ENCODE measurements around the gene TTYH2.

Gene TTYH2

GRCh38 chr17:74216505-74216904, 3.1 kb downstream of the TTYH2 start:
- no peak overlapping the region for H3K4me3 ChIP-seq (ENCODE audit: low read depth, low read length)
- DNase-seq (ENCODE audit: low read depth) = no peak
- TF ChIP-seq, protein P1, sequence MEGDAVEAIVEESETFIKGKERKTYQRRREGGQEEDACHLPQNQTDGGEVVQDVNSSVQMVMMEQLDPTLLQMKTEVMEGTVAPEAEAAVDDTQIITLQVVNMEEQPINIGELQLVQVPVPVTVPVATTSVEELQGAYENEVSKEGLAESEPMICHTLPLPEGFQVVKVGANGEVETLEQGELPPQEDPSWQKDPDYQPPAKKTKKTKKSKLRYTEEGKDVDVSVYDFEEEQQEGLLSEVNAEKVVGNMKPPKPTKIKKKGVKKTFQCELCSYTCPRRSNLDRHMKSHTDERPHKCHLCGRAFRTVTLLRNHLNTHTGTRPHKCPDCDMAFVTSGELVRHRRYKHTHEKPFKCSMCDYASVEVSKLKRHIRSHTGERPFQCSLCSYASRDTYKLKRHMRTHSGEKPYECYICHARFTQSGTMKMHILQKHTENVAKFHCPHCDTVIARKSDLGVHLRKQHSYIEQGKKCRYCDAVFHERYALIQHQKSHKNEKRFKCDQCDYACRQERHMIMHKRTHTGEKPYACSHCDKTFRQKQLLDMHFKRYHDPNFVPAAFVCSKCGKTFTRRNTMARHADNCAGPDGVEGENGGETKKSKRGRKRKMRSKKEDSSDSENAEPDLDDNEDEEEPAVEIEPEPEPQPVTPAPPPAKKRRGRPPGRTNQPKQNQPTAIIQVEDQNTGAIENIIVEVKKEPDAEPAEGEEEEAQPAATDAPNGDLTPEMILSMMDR (IDR thresholded peaks at IDR 0.05; ENCODE audit: low read depth, low read length) = no peak
- TF ChIP-seq MAX (IDR thresholded peaks at IDR 0.05; ENCODE audit: low read depth, low read length) = no peak
- no peak for TF ChIP-seq POLR2A (IDR thresholded peaks at IDR 0.05; ENCODE audit: extremely low read depth, insufficient read length)
- TF ChIP-seq MYC (IDR thresholded peaks at IDR 0.05; ENCODE audit: low read depth, low read length) = no peak

- DNase-seq (ENCODE audit: low read depth) = peak; percentile 25
These were observed 3.8 kb downstream of the TTYH2 start for GRCh38 chr17:74217037-74217730.

DNA sequence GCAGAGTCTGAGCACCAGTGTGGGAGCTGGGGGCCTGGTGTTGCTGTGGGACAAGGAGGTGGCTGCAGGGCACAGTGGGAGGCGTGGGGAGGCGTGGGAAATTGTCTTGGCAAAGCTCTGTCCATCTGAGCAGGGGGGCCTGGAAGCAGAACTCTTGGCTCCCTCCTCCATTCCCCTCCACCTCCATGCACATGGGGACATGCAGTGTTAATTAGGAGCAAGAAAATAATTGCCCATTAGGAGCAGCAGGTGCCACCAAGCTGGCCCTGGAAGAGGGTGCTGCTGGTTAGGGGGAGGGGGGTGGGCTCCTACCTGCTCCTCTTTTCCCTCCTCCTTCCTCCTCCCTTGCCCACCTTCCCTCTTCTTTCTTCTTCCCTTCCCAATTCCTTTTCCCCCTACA, 4.5 kb downstream of the TTYH2 start:
- no peak overlapping the region for H3K4me3 ChIP-seq (ENCODE audit: low read depth, low read length)
- no peak for DNase-seq (ENCODE audit: low read depth)
- TF ChIP-seq, protein P1 (IDR thresholded peaks at IDR 0.05; ENCODE audit: low read depth, low read length) = no peak
- TF ChIP-seq MAX (IDR thresholded peaks at IDR 0.05; ENCODE audit: low read depth, low read length) (no peak), POLR2A (IDR thresholded peaks at IDR 0.05; ENCODE audit: extremely low read depth, insufficient read length) (no peak), MYC (IDR thresholded peaks at IDR 0.05; ENCODE audit: low read depth, low read length) (no peak)

More at GRCh38 chr17:74217037-74217730, 3.8 kb downstream of the TTYH2 start:
- TF ChIP-seq MAX (IDR thresholded peaks at IDR 0.05; ENCODE audit: low read depth, low read length) (peak; percentile 39), MYC (IDR thresholded peaks at IDR 0.05; ENCODE audit: low read depth, low read length) (no peak), POLR2A (IDR thresholded peaks at IDR 0.05; ENCODE audit: extremely low read depth, insufficient read length) (no peak)
- TF ChIP-seq, protein P1 (IDR thresholded peaks at IDR 0.05; ENCODE audit: low read depth, low read length) = no peak
- no peak overlapping the region for H3K4me3 ChIP-seq (ENCODE audit: low read depth, low read length)

- DNase-seq (ENCODE audit: low read depth) = no peak
- no peak overlapping the region for H3K4me3 ChIP-seq (ENCODE audit: low read depth, low read length)
- TF ChIP-seq POLR2A (IDR thresholded peaks at IDR 0.05; ENCODE audit: extremely low read depth, insufficient read length) (no peak), MYC (IDR thresholded peaks at IDR 0.05; ENCODE audit: low read depth, low read length) (no peak), MAX (IDR thresholded peaks at IDR 0.05; ENCODE audit: low read depth, low read length) (no peak)
- TF ChIP-seq, protein P1 (IDR thresholded peaks at IDR 0.05; ENCODE audit: low read depth, low read length) = no peak
These were observed 5.1 kb downstream of the TTYH2 start for GRCh38 chr17:74218436-74218835.

GRCh38 chr17:74219576-74220133, 6.3 kb downstream of the TTYH2 start:
- TF ChIP-seq MYC (IDR thresholded peaks at IDR 0.05; ENCODE audit: low read depth, low read length) = no peak
- no peak for TF ChIP-seq POLR2A (IDR thresholded peaks at IDR 0.05; ENCODE audit: extremely low read depth, insufficient read length)
- H3K4me3 ChIP-seq (ENCODE audit: low read depth, low read length) = no peak overlapping the region
- DNase-seq (ENCODE audit: low read depth) = no peak

DNA sequence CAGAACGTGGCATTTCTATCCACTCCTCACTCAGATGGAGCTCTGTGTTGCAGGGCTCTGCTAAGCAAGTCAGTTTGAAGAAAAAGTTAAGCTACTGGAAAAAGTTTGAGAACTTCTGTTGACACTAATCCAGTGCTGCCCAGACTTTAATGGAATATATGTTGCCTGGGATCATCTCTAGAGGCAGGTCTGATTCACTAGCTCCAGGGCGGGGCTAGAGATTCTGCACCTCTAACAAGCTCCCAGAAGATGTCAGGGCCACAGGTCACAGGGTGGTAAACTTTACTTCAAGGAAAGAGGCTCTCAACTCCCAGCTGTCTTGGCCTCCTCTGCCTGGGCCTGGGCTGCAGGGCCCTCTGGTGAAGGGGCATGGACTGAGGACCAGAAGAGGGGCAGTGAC, 6.8 kb downstream of the TTYH2 start:
- TF ChIP-seq MAX (IDR thresholded peaks at IDR 0.05; ENCODE audit: low read depth, low read length) = no peak
- no peak for TF ChIP-seq POLR2A (IDR thresholded peaks at IDR 0.05; ENCODE audit: extremely low read depth, insufficient read length)
- TF ChIP-seq, protein P1 (IDR thresholded peaks at IDR 0.05; ENCODE audit: low read depth, low read length) = no peak
- TF ChIP-seq MYC (IDR thresholded peaks at IDR 0.05; ENCODE audit: low read depth, low read length) = no peak
- no peak overlapping the region for H3K4me3 ChIP-seq (ENCODE audit: low read depth, low read length)
- no peak for DNase-seq (ENCODE audit: low read depth)

Data from NB4 (cell line).